Muscle of back (tissue), 11 donors: ENCODE results near the gene SENP2. TPM values are rescaled to one million over a fixed set of nuclear protein-coding genes. Genes with fewer than 3 reads are reported as not detected.
"Not testable (repeated sequence)": the region's sequence is repeated elsewhere in the genome, so short reads cannot be mapped to it uniquely, and the experiment has no call there.

ENCODE experiments used
- DNase-seq, 3 donors: peaks; one replicate each; pipeline versions ENCODE4 v3.0.0 to v3.0.0-alpha.2; 2013
- polyA plus RNA-seq, 10 donors: library from polyadenylated mRNA; unstranded; fragments of 120-200 nt; gene quantifications; one replicate each; pipeline ENCODE4 v1.2.1, GENCODE V29; 2013; ENCODE audit not compliant: insufficient read length in 10 of 10

SENP2 gene
- polyA plus RNA-seq, 10 donors = 29.6 to 44.6 (median 38.5) TPM

GRCh38 chr3:185646382-185647133 is 60.5 kb downstream of the SENP2 start:
- no peak for DNase-seq

DNA sequence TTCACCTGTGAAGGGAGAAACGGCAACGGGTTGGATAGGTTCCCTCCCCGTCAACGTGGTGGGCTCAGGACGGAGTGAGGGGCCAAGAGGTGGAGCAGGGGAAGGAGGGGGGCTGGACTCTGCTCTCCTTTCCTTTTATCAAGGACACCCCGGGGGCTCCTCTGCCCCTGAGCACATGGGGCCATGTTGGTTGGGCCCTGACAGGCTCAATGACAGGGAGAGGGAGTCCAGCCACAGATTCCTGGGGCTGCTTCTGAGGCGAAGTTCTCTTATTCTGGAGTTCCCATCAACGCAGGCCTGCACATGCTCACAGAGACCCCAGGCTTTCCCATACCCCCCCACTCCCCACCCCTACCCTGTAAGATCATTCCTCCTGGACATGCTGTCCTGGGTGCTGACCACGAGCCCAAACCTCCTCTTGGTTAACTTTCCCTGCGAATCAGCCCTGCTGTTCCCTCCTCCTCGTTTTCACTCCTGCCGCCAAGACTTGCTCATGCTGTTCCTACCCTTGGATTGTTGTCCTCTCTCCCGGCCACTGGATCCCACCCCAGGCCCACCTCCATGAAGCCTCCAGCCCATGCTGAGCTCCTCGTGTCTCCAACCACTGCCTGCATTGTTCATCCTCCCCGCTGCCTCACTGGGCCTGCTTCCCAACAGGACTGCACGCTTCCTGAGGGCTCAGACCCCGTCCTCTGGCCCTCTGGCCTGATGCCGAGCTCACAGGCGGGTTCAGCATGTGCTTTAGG is 61.2 kb downstream of the SENP2 start:
- DNase-seq = no peak

GRCh38 chr3:185647880-185648210 is 61.8 kb downstream of the SENP2 start:
- DNase-seq = no peak

GRCh38 chr3:185648396-185648795 is 62.3 kb downstream of the SENP2 start:
- no peak for DNase-seq

DNA sequence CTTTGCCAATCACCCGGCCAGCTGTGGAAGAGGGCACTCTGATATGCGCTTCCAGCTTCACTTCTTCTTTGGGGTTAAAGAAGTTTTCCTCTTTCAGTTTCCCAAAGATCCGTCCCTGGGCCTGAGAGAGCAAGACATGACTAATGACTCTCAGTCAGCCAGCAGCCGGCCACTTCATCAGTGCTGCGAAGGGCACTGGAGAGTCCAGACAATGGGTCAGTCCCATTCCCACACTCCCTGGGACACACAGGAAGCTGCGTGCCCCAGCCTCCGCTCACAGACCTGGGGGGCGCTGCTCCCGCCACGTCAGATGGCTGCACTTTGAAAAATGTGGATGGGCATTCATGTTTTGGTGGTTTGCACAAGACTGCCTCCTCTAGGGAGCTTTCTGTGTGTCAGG is 63.3 kb downstream of the SENP2 start:
- DNase-seq = no peak

DNA sequence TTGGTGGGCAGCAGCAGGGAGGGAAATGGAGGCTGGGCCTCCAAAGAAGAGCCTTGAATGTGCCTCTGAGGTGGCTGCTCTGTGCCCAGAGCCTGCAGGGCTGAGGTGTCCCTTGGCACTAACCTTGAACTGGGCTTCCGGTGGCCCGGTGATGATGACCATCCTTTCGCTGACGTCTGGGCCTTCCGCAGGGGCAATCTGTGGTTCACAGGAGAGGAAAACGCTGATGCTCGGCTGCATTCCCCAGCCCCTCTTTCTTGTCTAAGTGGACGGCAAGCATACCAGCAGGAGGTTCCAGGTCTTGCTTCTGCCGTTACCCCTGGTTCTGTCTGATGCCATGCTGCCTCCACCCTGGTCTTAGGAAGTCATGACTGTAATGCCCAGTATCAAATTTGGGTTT is 65.9 kb downstream of the SENP2 start:
- DNase-seq = no peak

DNA sequence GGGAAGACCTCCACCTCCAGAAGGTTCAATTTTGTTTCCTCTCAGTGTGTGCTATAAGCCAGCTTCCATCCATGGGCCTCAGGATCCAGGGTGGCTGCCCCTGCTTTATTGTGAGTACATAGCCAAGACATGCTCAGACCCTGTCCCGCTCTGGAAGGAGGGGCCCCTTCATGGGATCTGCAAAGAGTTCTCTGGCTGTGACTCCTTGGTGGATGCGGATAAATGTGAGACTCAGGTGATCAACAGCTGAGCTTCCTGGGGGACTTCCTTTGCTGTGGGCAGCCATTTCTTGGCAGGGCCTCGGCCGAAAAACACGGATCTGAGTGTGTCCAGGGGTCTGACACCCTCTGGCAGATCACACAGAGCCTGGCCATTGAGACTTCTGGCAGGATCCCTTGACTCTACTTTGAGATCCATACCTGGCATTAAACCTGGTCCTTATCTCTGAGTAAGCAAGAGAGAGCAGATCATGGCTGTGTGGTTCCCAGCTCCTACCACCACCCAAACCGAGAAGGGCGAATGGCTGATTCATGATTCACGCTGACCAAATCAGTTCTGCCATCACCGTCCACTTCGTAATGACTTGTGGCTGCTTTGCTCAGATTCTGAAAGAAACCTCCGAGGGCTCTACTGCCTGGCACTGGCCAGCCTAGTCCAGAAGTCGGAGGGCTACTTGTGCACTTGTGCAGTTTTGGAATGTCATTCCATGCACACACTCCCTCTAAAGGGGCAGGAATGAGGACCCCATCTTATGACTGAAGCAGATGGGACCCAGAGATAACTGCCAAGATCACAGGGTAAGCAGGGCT is 68.1 kb downstream of the SENP2 start:
- DNase-seq = no peak

DNA sequence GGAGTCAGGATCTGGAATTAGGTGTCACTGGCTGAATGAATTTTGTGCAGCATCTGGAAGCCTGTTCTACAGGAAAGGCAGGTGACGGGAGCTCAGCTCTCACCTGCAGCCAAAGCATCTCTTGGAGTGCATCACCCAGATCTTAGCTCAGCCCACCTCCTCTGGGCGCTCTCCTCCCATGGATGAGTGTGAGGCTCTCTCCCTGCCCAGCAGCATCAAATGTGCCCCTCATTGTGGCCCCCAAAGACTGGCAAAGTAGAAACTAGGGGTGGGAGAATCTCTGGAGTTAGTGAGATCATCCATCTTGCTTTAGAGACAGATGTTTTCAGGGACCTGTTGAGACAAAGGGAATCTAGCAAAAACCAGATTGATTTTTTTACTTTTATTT is 68.7 kb downstream of the SENP2 start:
- no peak for DNase-seq

GRCh38 chr3:185655426-185656320 is 69.6 kb downstream of the SENP2 start:
- no peak for DNase-seq

GRCh38 chr3:185656321-185656840 is 70.3 kb downstream of the SENP2 start:
- DNase-seq = peak in 1 of 3 donors; percentile 97

DNA sequence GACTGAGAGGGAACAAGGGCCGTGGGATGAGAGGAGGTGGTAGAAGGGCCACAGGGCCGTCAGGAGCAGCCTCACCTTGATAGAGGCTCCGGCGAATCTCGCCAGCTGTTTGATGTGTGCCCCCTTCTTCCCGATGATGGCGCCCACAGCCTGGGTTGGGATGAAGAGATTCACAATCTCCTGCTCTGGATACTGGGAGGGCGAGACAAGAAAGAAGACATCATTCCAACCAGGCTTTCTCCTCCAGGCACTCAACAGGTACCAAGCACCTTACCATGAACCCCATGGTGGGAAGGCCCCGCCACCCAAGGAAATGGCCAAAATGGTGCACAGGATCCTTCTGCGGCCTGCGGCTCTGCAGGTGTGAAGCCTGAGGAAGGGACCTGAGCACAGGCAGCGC is 71.1 kb downstream of the SENP2 start:
- no peak for DNase-seq

DNA sequence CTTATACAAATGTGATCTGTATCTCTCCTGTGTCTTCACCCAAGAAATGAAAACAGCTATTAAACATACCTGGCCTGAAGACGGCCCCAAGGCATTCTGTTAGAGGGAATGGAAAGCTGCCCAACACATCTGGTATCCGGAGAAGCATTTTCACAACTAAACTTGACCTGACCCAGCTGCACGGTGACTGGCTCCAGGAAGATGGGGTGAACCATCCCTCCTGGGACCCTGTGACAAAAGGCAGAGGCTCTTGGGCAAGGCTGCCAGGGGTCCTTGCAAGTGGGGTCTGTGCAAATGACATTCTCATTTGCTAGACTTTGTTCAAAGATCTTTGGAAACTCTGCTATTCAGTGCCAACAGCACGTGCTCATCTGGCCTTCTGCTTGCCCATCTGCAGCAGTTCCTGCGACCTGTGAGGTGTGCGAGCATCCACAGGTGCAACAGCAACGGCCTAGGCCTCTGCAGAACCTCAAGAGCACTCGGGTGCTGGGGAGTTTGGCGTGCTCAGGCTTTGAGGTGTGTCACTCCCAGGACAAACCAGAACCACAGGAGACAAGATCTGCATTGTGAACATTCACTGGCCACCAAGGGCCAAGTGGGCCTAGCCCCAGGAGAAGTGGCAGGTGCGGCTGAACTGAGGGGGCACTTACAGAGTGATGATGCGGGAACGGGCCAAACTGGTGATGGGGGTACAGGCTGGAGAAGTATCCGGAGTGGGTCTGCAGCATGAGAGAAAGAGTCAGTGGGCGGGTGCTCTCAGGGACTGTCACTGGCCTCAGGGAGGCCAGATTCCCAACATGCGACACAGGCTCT is 71.8 kb downstream of the SENP2 start:
- DNase-seq = no peak

- peak in 1 of 3 donors; percentile 94 for DNase-seq
These were observed 72.4 kb downstream of the SENP2 start for GRCh38 chr3:185658504-185658912.

GRCh38 chr3:185658943-185659342 is 72.8 kb downstream of the SENP2 start:
- no peak for DNase-seq

GRCh38 chr3:185659942-185660921 is 74.1 kb downstream of the SENP2 start:
- peak; percentile 71 to 85 (median 78) for DNase-seq

GRCh38 chr3:185661296-185661695 is 75.2 kb downstream of the SENP2 start:
- not testable (repeated sequence) for DNase-seq

DNA sequence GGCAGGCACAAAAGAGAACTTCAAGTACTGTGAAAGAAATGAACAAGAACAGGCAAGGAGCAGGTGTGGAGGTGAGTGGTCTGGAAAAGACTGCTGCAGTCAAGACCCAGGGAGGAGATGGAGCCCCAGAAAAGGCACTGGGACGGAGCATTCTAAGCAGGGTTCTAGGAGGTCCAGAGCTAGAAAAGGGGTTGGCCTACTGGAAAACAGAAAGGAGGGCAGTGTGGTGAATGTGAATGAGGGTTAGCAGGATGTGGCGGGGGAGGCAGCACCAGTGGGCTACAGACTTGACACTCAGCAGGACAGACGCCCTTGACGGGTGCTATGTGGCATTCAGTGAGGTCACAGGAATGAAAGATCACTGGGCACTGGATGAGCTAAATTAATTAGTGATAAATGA is 75.7 kb downstream of the SENP2 start:
- DNase-seq = no peak

GRCh38 chr3:185663929-185664328 is 77.8 kb downstream of the SENP2 start:
- no peak for DNase-seq

GRCh38 chr3:185667574-185667973 is 81.5 kb downstream of the SENP2 start:
- no peak for DNase-seq
